Heart right ventricle (tissue), 16 donors: Measurements from ENCODE around the gene MBLAC2. TPM values are rescaled to one million over a fixed set of nuclear protein-coding genes. Genes with fewer than 3 reads are reported as not detected.

Source experiments
- ATAC-seq, 8 donors: fragments of 200-7000 bp; cut with Tn5 transposase; one replicate each; pipeline ENCODE4 v1.9.1; 2020; ENCODE audit warnings: mild to moderate bottlenecking in 8 of 8, moderate library complexity in 8 of 8, moderate number of reproducible peaks in 1 of 8
- DNase-seq, 2 donors: peaks; one replicate each; pipeline ENCODE4 v3.0.0-alpha.2; 2020
- H3K27ac ChIP-seq, 10 donors: fragments of 200-600 bp; sonication (generic) in 2 of 10; one replicate each; pipeline versions ENCODE4 v1.5.0 to v1.8.0; 2020 to 2022; ENCODE audit warnings: mild to moderate bottlenecking in 3 of 10
- H3K27me3 ChIP-seq, 7 donors: fragments of 200-600 bp; one replicate each; pipeline ENCODE4 v1.8.0; 2021 to 2022; ENCODE audit warnings: mild to moderate bottlenecking in 2 of 7
- H3K36me3 ChIP-seq, 9 donors: fragments of 200-600 bp; sonication (generic) in 1 of 9; one replicate each; pipeline versions ENCODE4 v1.5.0 to v1.8.0; 2020 to 2022; ENCODE audit warnings: mild to moderate bottlenecking in 2 of 9
- H3K4me1 ChIP-seq, 9 donors: fragments of 200-600 bp; sonication (generic) in 1 of 9; one replicate each; pipeline versions ENCODE4 v1.5.0 to v1.8.0; 2020 to 2022; ENCODE audit warnings: mild to moderate bottlenecking in 4 of 9
- H3K4me3 ChIP-seq, 10 donors: fragments of 200-600 bp; sonication (generic) in 2 of 10; one replicate each; pipeline versions ENCODE4 v1.5.0 to v1.8.0; 2020 to 2022; ENCODE audit warnings: mild to moderate bottlenecking in 7 of 10, moderate library complexity in 2 of 10
- H3K9me3 ChIP-seq, 11 donors: fragments of 200-600 bp in 10 of 11; sonication (generic) in 2 of 11; one replicate each; pipeline versions ENCODE4 v1.5.0 to v1.8.0; 2013 to 2022; ENCODE audit warnings: mild to moderate bottlenecking in 2 of 11, control low read depth in 1 of 11, moderate library complexity in 1 of 11
- CTCF ChIP-seq, 9 donors: fragments of 200-600 bp; sonication (generic) in 2 of 9; IDR thresholded peaks; one replicate each; pipeline versions ENCODE4 v1.5.0 to v1.8.0; 2021 to 2022; ENCODE audit warnings: antibody characterized with exemption in 9 of 9, mild to moderate bottlenecking in 5 of 9, moderate library complexity in 1 of 9
- WGBS, 2 donors: extraction: QIAGEN DNeasy Blood & Tissue Kit; methylation state at CpG; one replicate each; pipeline ENCODE4 v1.1.7; 2013; ENCODE audit warnings: inconsistent platforms in 1 of 2; 5-methylcytosine and 5-hydroxymethylcytosine counted together
- intact Hi-C, 10 donors: fragments of 100-400 bp; cut with DNase I; formaldehyde crosslinking; loops; one replicate each; pipeline versions ENCODE4 v1.11.1 to v1.14.2; 2022
- polyA plus RNA-seq, 2 donors: library from polyadenylated mRNA; stranded (reverse); fragments of 200-250 nt; gene quantifications; one replicate each; pipeline ENCODE4 v1.2.3, GENCODE V29; 2013
- total RNA-seq, 10 donors: library from RNA; stranded (reverse); fragmentation: NEBNext Ultra II Directional in 3 of 10; extraction: Animal tissue kit (Norgen Biotek cat#: 25700) in 3 of 10; gene quantifications; one replicate each; pipeline versions ENCODE4 v1.2.1 to v1.2.4, GENCODE V29; 2021 to 2023
- donor health status: Arrhythmogenic right ventricular cardiomyopathy.
- donor health status: ischemic (EF 13 %, LVEDD 7.1; RV severe dilation, severe dysfunction).
- donor health status: healthy with polysubstance abuse.
- donor health status: DM: no; HTN: yes; CAD: no.
- donor health status: DM: no; HTN: no; CAD: no.
- donor health status: ischemic (EF 25% LVEDD 6.9; RV normal size, moderate dysfunction).
- donor health status: ischemic (EF 25% LVEDD 5.7; RV mildly dilated, moderate dysfunction).
- donor health status: healthy.
- donor health status: DM: yes; HTN: yes; CAD: no.
- donor health status: Ischemic cardiomyopathy.
- donor health status: ischemic (EF 35%, LVEDD 5.7; RV mildly dilated, moderate dysfunction).
- donor health status: nonischemic (EF 11% LVEDD 7.7; RV severe dilation, severe dysfunction).
- donor health status: DM: yes; HTN: yes; CAD: no.
- donor health status: PGD.
- donor health status: ischemic (EF 29% LVEDD 5.4; RV normal size, mild dysfunction).
- donor health status: nonischemic (EF 23%, LVEDD 6.1; RV moderate dilation, normal function).

Gene MBLAC2
- total and polyA plus RNA-seq, 12 donors: 1.0 to 4.8 (median 3.4) TPM

GRCh38 chr5:90437663-90438062 is 36.9 kb downstream of the MBLAC2 start:
- intact Hi-C loops: loop anchor here in 9 of 10 donors (1.0 to 10.0 kb wide), 10 partner anchors 93 to 347 kb away; no protein-coding TSS in a partner anchor
- H3K9me3 ChIP-seq: no peaks in the 10 kb centered on the region
- DNase-seq (no peak), ATAC-seq (no peak)
- no peaks in the 10 kb centered on the region for H3K36me3 ChIP-seq
- no peaks in the 10 kb centered on the region for H3K27me3 ChIP-seq
- no peak for TF ChIP-seq CTCF (IDR thresholded peaks at IDR 0.05)
- H3K4me3 ChIP-seq: no peak overlapping the region
- no peak overlapping the region for H3K27ac ChIP-seq
- peaks cover 0 to 14% (median 7%) of the 10 kb centered on the region in 9 donors for H3K4me1 ChIP-seq

GRCh38 chr5:90434116-90434714 is 40.4 kb downstream of the MBLAC2 start:
- no peaks in the 10 kb centered on the region for H3K36me3 ChIP-seq
- no peaks in the 10 kb centered on the region for H3K27me3 ChIP-seq
- intact Hi-C loops: loop anchor here in 4 of 10 donors (10.0 kb wide), 3 partner anchors 171 to 351 kb away; no protein-coding TSS in a partner anchor
- WGBS, 2 donors: 65 to 70% methylated on average over 5 of the region's 5 CpGs
- H3K4me1 ChIP-seq: peaks cover 0 to 9% (median 4%) of the 10 kb centered on the region in 9 donors
- ATAC-seq (peak in 2 of 8 donors; percentile 45 to 48), DNase-seq (no peak)
- TF ChIP-seq CTCF (IDR thresholded peaks at IDR 0.05): peak; percentile 23 to 68 (median 59)
- no peak overlapping the region for H3K27ac ChIP-seq
- no peak overlapping the region for H3K4me3 ChIP-seq
- no peaks in the 10 kb centered on the region for H3K9me3 ChIP-seq

GRCh38 chr5:90424245-90424644 is 50.3 kb downstream of the MBLAC2 start:
- no peaks in the 10 kb centered on the region for H3K36me3 ChIP-seq
- 90 to 100% methylated on average over 1 of the region's 1 CpG for WGBS, 2 donors
- TF ChIP-seq CTCF (IDR thresholded peaks at IDR 0.05): no peak
- no peak overlapping the region for H3K27ac ChIP-seq
- no peaks in the 10 kb centered on the region for H3K9me3 ChIP-seq
- intact Hi-C loops: loop anchor here in 1 of 10 donors (10.0 kb wide), 1 partner anchor 111 kb away; no protein-coding TSS in a partner anchor
- ATAC-seq: no peak
- H3K27me3 ChIP-seq: peaks cover 0 to 4% (median 0%) of the 10 kb centered on the region in 7 donors
- DNase-seq: no peak
- H3K4me3 ChIP-seq: no peak overlapping the region
- H3K4me1 ChIP-seq: no peaks in the 10 kb centered on the region

GRCh38 chr5:90421136-90421535 is 53.4 kb downstream of the MBLAC2 start:
- H3K4me3 ChIP-seq: no peak overlapping the region
- ATAC-seq (peak in 3 of 8 donors; percentile 20 to 68 (median 42)), DNase-seq (no peak)
- peaks cover 0 to 4% (median 0%) of the 10 kb centered on the region in 7 donors for H3K27me3 ChIP-seq
- peak in 3 of 9 donors; percentile 7 to 25 (median 19) for TF ChIP-seq CTCF (IDR thresholded peaks at IDR 0.05)
- H3K4me1 ChIP-seq: no peaks in the 10 kb centered on the region
- WGBS, 2 donors: 24 to 27% methylated on average over 4 of the region's 4 CpGs
- H3K27ac ChIP-seq: no peak overlapping the region
- no peaks in the 10 kb centered on the region for H3K9me3 ChIP-seq
- intact Hi-C loops: loop anchor here in 1 of 10 donors (10.0 kb wide), 1 partner anchor 114 kb away; no protein-coding TSS in a partner anchor
- no peaks in the 10 kb centered on the region for H3K36me3 ChIP-seq
